Cerebellar nuclear complex (tissue), 1 donor: Measurements from ENCODE around the gene CMC2.

Experiments used
- DNase-seq, 2 experiments: peaks; one replicate each; lab custom pipeline; 2025; lab: John Stamatoyannopoulos, UW

Gene CMC2

DNA sequence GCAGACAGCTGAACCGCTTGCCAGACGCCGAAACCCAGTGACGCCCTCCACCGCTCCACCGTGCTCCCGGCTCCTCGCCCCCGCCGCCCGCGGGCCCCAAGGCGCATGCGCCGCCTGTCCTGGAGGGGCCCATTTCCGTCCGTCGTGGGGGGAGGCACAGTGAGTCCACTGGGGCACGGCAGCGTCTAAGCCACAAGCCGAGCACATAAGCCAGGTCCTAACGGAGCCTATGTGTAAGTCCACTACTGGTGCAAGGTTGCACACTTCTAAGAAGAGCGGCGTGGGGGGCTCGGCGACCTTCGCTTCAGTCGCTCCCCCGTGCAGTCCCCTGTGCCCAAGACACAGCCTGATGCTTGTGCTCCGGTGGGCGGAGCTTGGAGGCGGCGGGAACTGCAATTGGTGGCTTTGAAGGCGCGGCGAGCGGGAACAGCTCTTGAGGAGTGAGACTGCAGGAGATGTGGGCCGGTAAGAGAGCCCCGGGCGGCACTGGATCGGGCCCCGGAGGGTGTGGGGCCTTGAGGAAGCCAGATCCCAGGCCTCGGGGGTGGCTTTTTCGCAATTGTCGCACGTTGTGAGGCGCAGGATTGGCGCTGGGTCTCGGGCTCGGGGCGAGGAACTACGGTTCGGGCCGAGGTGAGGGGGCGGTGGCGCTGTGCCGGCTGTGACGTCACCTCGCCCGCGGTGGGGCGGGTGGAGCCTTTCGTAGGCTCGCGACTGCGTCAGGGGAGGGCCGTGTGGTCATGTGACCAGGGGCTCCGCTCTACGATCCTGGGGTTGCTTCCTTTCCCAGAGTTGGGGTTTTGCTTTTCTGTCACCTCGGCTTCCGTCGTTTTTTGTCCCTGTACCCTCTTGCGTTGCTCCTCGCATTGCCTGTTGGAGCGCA, at the start of gene CMC2, which contains the start of gene CENPN:
Gene CMC2 (minus strand): TSS at position 73 of the 883 bp plus-strand sequence. CDS start 9,491 bp downstream, outside the sequence.
Gene CENPN (plus strand): TSS at position 402 of the 883 bp plus-strand sequence. CDS start 4,726 bp downstream, outside the sequence.
- peak; percentile 82 to 93 for DNase-seq

DNA sequence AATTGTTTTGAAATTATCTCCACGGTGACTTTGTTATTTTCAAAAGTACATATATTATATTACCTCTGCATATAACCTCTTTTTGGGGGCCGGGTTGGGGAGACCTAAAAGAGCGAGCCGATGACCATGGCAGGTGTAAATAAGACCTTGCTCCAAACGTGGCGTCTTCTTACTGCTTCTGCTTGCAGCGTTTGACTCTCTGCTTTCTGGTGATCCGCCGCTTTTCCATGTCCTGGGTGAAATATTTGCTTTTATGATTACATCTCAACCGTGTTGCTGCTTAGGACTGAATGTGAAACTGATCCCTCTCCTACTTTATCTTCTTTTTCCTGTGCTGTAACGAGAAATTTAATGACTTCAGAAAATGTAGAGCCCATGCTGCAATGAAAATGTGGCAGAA, 47.1 kb upstream of the CMC2 start:
- DNase-seq, result no peak

DNA sequence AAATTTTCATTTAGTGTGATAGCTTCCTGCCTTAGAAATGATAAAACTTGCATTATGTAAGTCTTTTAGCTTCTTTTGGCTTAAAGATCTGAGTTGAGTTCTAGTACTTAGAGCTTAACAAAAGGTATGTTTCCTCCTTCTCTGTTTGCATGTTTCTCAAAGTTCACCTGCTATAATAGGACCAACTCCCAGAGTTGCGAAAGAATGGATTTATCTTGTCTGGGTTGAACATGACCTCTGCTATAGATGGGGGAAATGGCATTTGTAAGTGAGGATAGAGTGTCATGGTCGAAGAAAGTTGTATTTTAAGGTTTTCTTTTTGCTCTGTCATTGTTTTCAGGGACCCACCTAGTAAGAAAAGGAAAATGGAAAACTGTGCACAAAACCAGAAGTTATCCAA, 36.1 kb upstream of the CMC2 start:
- no peak for DNase-seq

DNA sequence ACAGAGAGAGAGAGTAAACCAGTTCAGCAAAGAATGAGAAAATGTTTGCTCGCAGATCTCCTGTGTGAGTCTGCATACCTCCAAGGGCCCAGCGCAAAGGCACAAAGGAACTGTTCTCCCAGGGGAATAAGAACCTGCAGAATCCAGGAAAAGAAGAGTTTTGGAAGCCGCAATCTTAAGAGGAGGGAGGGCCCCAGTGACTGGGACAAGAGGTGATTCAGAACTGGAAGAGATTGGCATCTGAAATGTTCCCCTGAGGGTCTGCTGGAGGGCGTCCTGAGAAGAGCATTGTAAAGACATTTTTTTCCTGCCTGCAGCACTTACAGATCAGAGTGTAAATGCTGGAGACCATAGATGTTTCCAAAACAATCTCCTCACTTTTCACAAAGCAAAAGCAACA, 35.0 kb upstream of the CMC2 start:
- DNase-seq, result no peak

DNA sequence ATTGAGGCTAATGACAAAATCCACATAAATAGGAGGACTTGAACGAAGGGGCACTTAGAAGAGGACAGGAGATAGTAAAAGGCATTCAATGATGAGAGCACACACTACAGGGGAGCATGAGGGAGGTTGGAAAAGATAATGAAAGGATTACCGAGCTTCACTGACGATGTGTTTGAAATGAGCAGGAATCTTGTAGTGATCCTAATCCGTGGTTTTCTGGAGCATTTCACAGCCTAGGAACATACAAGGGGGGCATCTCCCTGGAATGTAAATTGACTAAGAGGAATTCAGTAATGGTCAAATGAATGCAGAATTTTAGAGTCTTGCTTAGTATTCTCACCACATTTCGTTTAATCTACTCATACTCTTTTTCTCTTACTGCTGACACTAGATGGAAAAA, 34.2 kb upstream of the CMC2 start:
- no peak for DNase-seq

- no peak for DNase-seq
Observed at GRCh38 chr16:81040131-81040530, 33.4 kb upstream of the CMC2 start.

GRCh38 chr16:81036751-81037350, 30.2 kb upstream of the CMC2 start:
- DNase-seq, result no peak

GRCh38 chr16:81035975-81036750, 29.5 kb upstream of the CMC2 start:
- DNase-seq, result no peak

- peak in 1 of 2 experiments; percentile 32 for DNase-seq
Observed at GRCh38 chr16:81035398-81035974, 28.8 kb upstream of the CMC2 start, which contains the start of gene ATMIN. TSS of gene ATMIN (plus strand) at chr16:81035842. CDS start at chr16:81035871, 29 bp downstream.

DNA sequence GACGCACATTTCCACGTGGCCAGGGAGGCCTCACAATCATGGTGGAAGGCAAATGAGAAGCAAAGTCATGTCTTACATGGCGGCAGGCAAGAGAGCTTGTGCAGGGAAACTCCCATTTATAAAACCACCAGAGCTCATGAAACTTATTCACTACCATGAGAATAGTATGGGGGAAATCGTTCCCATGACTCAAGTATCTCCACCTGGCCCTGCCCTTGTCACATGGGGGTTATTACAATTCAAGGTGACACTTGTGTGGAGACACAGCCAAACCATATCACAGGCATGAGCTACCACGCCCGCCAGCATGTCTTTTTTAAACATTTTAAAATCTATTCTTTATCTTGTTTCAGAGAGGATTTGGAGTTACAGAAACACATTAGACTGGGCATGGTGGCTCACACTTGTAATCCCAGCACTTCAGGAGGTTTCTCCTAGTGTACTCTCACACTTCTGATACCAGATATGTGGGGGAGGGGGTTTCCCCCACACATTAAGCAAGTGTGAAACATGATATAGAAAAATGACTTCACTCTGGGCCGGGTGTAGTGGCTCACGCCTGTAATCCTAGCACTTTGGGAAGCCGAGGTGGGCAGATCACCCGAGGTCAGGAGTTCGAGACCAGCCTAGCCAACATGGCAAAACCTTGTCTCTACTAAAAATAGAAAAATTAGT, 23.4 kb upstream of the CMC2 start:
- DNase-seq, result no peak

DNA sequence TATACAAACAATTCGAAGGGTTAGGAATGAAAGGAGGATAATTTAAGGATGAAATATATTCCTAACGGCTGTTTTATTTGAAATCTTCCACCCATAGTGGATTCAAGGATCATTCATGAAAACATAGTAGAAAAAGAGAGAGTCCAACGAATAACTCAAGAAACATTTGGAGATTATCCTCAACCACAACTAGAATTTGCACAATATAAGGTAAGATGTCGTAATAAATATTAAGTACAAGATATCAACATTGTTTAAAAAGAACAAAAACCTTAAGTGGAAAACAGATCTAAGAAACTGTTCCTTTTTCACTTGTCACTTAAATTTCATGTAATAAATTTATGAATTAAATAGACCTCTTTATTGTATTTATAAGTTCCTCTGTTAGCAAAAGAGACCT, 19.7 kb upstream of the CMC2 start:
- no peak for DNase-seq

GRCh38 chr16:81018496-81018895, 11.8 kb upstream of the CMC2 start:
- DNase-seq, result no peak

DNA sequence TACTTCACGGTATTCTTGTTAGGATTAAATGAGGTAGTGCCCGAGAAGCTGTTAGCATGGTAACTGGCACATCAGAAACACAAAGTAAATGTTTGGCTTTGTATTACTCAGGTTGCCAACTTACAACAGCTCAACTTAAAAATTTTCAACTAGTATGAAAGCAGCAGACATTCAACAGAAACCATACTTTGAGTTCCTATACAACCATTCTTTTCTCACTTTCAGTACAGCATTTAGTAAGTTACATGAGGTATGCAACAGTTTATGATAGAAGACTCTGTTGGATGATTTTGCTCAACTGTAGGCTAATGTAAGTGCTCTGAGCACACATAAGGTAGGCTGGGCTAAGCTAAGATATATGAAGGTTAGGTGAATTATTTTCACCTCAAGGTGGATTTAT, 8.0 kb upstream of the CMC2 start:
- DNase-seq, result no peak

GRCh38 chr16:81012974-81013373, 6.3 kb upstream of the CMC2 start:
- no peak for DNase-seq

DNA sequence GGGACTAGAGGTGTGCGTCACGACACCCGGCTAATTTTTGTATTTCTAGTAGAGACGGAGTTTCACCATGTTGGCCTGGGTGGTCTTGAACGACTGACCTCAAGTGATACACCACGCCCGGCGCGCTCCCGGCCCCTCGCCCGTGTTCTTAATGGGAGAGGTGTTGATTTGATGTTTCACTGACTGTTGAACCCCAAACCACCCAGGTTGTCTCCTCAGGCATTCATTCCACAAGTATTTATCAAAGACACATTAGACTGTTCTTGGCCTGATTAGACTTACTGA, 1.8 kb upstream of the CMC2 start:
- DNase-seq, result no peak

- DNase-seq, result no peak
Observed at GRCh38 chr16:81006211-81006812, 373 bp downstream of the CMC2 start.

- DNase-seq, result no peak
Observed at GRCh38 chr16:81005610-81006161, 999 bp downstream of the CMC2 start.

GRCh38 chr16:81004646-81005353, 1.9 kb downstream of the CMC2 start:
- DNase-seq, result no peak

DNA sequence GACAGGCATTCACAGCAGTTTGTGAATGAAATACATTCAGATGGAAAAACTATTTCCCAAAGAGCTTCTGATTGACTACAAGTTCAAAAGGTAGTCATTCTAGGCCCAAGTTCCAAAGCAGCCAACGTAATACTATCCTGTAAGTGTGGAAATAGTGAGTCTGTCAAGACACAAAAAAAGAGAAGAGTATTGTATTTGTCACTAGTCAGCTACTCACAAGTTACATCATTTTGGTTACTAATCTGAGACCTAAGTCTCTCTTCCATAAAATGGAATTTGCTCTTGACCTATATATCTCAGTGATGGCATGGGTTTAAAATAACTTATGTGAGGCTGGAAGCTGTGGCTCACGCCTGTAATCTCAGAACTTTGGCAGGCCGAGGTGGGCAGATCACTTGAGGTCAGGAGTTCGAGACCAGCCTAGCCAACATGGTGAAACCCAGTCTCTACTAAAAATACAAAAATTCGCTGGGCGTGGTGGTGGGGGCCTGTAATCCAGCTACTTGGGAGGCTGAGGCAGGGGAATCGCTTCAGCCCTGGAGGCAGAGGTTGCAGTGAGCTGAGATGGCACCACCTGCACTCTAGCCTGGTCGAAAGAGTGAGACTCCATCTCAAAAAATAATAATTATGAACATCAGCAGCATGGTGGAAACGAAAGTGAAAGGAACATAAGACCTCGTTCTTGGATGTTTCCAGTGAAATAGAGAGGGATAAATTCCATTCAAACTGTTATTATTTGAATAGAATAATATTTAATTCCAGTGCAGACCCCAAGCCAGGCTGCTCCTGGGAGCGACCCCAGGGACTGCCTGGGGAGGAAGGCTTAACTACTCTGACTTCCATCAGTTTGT, 2.9 kb downstream of the CMC2 start:
- no peak for DNase-seq
